Thymus (tissue), 11 donors: Measurements from ENCODE around the gene RABL2B. TPM values are rescaled to one million over a fixed set of nuclear protein-coding genes. Genes with fewer than 3 reads are reported as not detected.
"Not testable (repeated sequence)": the region's sequence is repeated elsewhere in the genome, so short reads cannot be mapped to it uniquely, and the experiment has no call there.

ENCODE experiments used
- DNase-seq, 9 donors: peaks; one replicate each; pipeline ENCODE4 v3.0.0-alpha.2; 2013; ENCODE audit warnings: low spot score in 9 of 9, low read depth in 6 of 9, missing footprints in 1 of 9
- H3K27ac ChIP-seq, 2 donors: one replicate each; pipeline ENCODE4 v1.5.1; 2013; ENCODE audit warnings: control low read depth in 1 of 2, low read depth in 1 of 2, low read length in 1 of 2, mild to moderate bottlenecking in 1 of 2, moderate library complexity in 1 of 2
- H3K27me3 ChIP-seq, 2 donors: one replicate each; pipeline ENCODE4 v1.5.1; 2013; ENCODE audit warnings: low read length in 1 of 2; ENCODE audit not compliant: control insufficient read depth in 2 of 2, insufficient read depth in 1 of 2
- H3K36me3 ChIP-seq, 2 donors: one replicate each; pipeline ENCODE4 v1.5.1; 2013; ENCODE audit warnings: low read length in 1 of 2, mild to moderate bottlenecking in 1 of 2, moderate library complexity in 1 of 2; ENCODE audit not compliant: control insufficient read depth in 2 of 2, insufficient read depth in 2 of 2
- H3K4me1 ChIP-seq, 2 donors: one replicate each; pipeline ENCODE4 v1.5.1; 2013; ENCODE audit warnings: low read length in 2 of 2; ENCODE audit not compliant: control insufficient read depth in 2 of 2, insufficient read depth in 2 of 2
- H3K4me3 ChIP-seq, 2 donors: one replicate each; pipeline ENCODE4 v1.5.1; 2013; ENCODE audit warnings: low read length in 2 of 2, control low read depth in 1 of 2, mild to moderate bottlenecking in 1 of 2
- H3K9me3 ChIP-seq, 2 donors: one replicate each; pipeline ENCODE4 v1.5.1; 2013; ENCODE audit warnings: low read length in 1 of 2, mild to moderate bottlenecking in 1 of 2; ENCODE audit not compliant: control insufficient read depth in 2 of 2, insufficient read depth in 1 of 2
- WGBS: extraction: QIAGEN DNeasy Blood & Tissue Kit; methylation state at CpG from one replicate; pipeline ENCODE4 v1.1.7; 2013; 5-methylcytosine and 5-hydroxymethylcytosine counted together
- polyA plus RNA-seq: library from polyadenylated mRNA; stranded (reverse); fragments of 200-250 nt; gene quantifications from one replicate; pipeline ENCODE4 v1.2.3, GENCODE V29; 2013
- total RNA-seq: library from RNA; stranded (reverse); fragments of 120-200 nt; gene quantifications from one replicate; pipeline ENCODE4 v1.2.4, GENCODE V29; 2013
- donor health status: healthy.

Gene RABL2B
- total and polyA plus RNA-seq, 2 donors = 12.4 to 27.6 TPM

- WGBS = 96% methylated on average over 5 of the region's 5 CpGs
- H3K4me3 ChIP-seq = not testable (repeated sequence)
Observed at GRCh38 chr22:50740714-50741113, 42.7 kb downstream of the RABL2B start.

GRCh38 chr22:50739894-50740293, 43.5 kb downstream of the RABL2B start:
- no peak overlapping the region for H3K4me3 ChIP-seq
- no peaks in the 10 kb centered on the region for H3K4me1 ChIP-seq
- no peaks in the 10 kb centered on the region for H3K36me3 ChIP-seq
- peaks cover 0 to 2% of the 10 kb centered on the region in 2 donors for H3K27me3 ChIP-seq
- WGBS = 90% methylated on average over 12 of the region's 12 CpGs
- DNase-seq = no peak
- no peak overlapping the region for H3K27ac ChIP-seq
- H3K9me3 ChIP-seq = no peaks in the 10 kb centered on the region

More at GRCh38 chr22:50740714-50741113, 42.7 kb downstream of the RABL2B start:
- H3K36me3 ChIP-seq, H3K4me1 ChIP-seq, H3K9me3 ChIP-seq, DNase-seq, H3K27me3 ChIP-seq, H3K27ac ChIP-seq: not testable (repeated sequence)

- DNase-seq = no peak
- 96% methylated on average over 17 of the region's 17 CpGs for WGBS
- Histone ChIP-seq H3K4me1 (no peaks in the 10 kb centered on the region), H3K9me3 (no peaks in the 10 kb centered on the region), H3K36me3 (no peaks in the 10 kb centered on the region), H3K27me3 (peaks cover 0 to 2% of the 10 kb centered on the region in 2 donors), H3K27ac (no peak overlapping the region), H3K4me3 (no peak overlapping the region)
Observed at GRCh38 chr22:50739279-50739691, 44.2 kb downstream of the RABL2B start.

GRCh38 chr22:50738649-50739227, 44.7 kb downstream of the RABL2B start:
- H3K27me3 ChIP-seq = peaks cover 0 to 2% of the 10 kb centered on the region in 2 donors
- no peak for DNase-seq
- H3K36me3 ChIP-seq = no peaks in the 10 kb centered on the region
- no peaks in the 10 kb centered on the region for H3K4me1 ChIP-seq
- no peak overlapping the region for H3K4me3 ChIP-seq
- 89% methylated on average over 10 of the region's 10 CpGs for WGBS
- H3K27ac ChIP-seq = no peak overlapping the region
- no peaks in the 10 kb centered on the region for H3K9me3 ChIP-seq

- peaks cover 0 to 2% of the 10 kb centered on the region in 2 donors for H3K27me3 ChIP-seq
- no peaks in the 10 kb centered on the region for H3K9me3 ChIP-seq
- H3K4me1 ChIP-seq = no peaks in the 10 kb centered on the region
- no peak for DNase-seq
- no peak within 1 kb of the TSS for H3K27ac ChIP-seq
- WGBS = 94% methylated on average over 13 of the region's 13 CpGs
- H3K36me3 ChIP-seq = no peaks in the 10 kb centered on the region
- H3K4me3 ChIP-seq = no peak within 1 kb of the TSS
Observed at GRCh38 chr22:50737728-50738648, 45.4 kb downstream of the RABL2B start, which contains the start of gene ACR. Gene ACR (plus strand): TSS chr22:50738204. CDS start chr22:50738236, 32 bp downstream.

GRCh38 chr22:50735739-50736030, 47.8 kb downstream of the RABL2B start:
- Histone ChIP-seq H3K27me3 (peaks cover 0 to 2% of the 10 kb centered on the region in 2 donors), H3K27ac (no peak overlapping the region), H3K4me3 (no peak overlapping the region), H3K9me3 (no peaks in the 10 kb centered on the region), H3K36me3 (no peaks in the 10 kb centered on the region), H3K4me1 (no peaks in the 10 kb centered on the region)
- DNase-seq = no peak
- 80% methylated on average over 6 of the region's 6 CpGs for WGBS

GRCh38 chr22:50734986-50735738, 48.3 kb downstream of the RABL2B start:
- Histone ChIP-seq H3K36me3 (no peaks in the 10 kb centered on the region), H3K27me3 (peaks cover 0 to 2% of the 10 kb centered on the region in 2 donors), H3K9me3 (no peaks in the 10 kb centered on the region), H3K4me1 (no peaks in the 10 kb centered on the region), H3K4me3 (no peak overlapping the region), H3K27ac (no peak overlapping the region)
- no peak for DNase-seq
- WGBS = 96% methylated on average over 13 of the region's 13 CpGs

GRCh38 chr22:50734343-50734771, 49.1 kb downstream of the RABL2B start:
- DNase-seq = no peak
- Histone ChIP-seq H3K4me3 (no peak overlapping the region), H3K4me1 (no peaks in the 10 kb centered on the region), H3K9me3 (no peaks in the 10 kb centered on the region), H3K36me3 (no peaks in the 10 kb centered on the region), H3K27ac (no peak overlapping the region), H3K27me3 (no peaks in the 10 kb centered on the region)
- 85% methylated on average over 10 of the region's 10 CpGs for WGBS
